HG03280 (cell line): ENCODE measurements around the gene FAM149B1.
"Not testable (repeated sequence)": the region's sequence is repeated elsewhere in the genome, so short reads cannot be mapped to it uniquely, and the experiment has no call there.

ENCODE experiments used
- ATAC-seq: cut with Tn5 transposase; IDR thresholded peaks from one replicate; pipeline ENCODE4 v1.9.1; 2021; ENCODE audit warnings: mild to moderate bottlenecking, moderate library complexity; ENCODE audit not compliant: unreplicated experiment

FAM149B1 gene

GRCh38 chr10:73229567-73229966 lies 61.6 kb downstream of the FAM149B1 start:
- ATAC-seq: no peak

- no peak for ATAC-seq
These were observed 65.0 kb downstream of the FAM149B1 start for GRCh38 chr10:73232887-73233286.

- no peak for ATAC-seq
These were observed 66.0 kb downstream of the FAM149B1 start for GRCh38 chr10:73233883-73234282.

- ATAC-seq: no peak
These were observed 66.8 kb downstream of the FAM149B1 start for GRCh38 chr10:73234695-73235094.

- no peak for ATAC-seq
These were observed 71.2 kb downstream of the FAM149B1 start for GRCh38 chr10:73238990-73239566.

- ATAC-seq: no peak
These were observed 72.0 kb downstream of the FAM149B1 start for GRCh38 chr10:73239908-73240307.

GRCh38 chr10:73244866-73245477 lies 77.1 kb downstream of the FAM149B1 start:
- no peak for ATAC-seq

GRCh38 chr10:73246322-73246645 lies 78.4 kb downstream of the FAM149B1 start:
- no peak for ATAC-seq

GRCh38 chr10:73246646-73247508 lies 79.0 kb downstream of the FAM149B1 start, which contains the start of gene DNAJC9:
DNAJC9 (minus strand) TSS chr10:73247255; CDS start chr10:73247189, 66 bp downstream.
- ATAC-seq: peak; percentile 81

GRCh38 chr10:73247509-73248258 lies 79.8 kb downstream of the FAM149B1 start:
- ATAC-seq: no peak

GRCh38 chr10:73248259-73248724 lies 80.4 kb downstream of the FAM149B1 start:
- ATAC-seq: no peak

- ATAC-seq: no peak
These were observed 83.9 kb downstream of the FAM149B1 start for GRCh38 chr10:73251683-73252444.

GRCh38 chr10:73252445-73253224 lies 84.7 kb downstream of the FAM149B1 start, which contains the start of gene MRPS16:
MRPS16 (minus strand) TSS chr10:73252644; CDS start chr10:73252482, 162 bp downstream.
- peak; percentile 80 for ATAC-seq

- no peak for ATAC-seq
These were observed 85.3 kb downstream of the FAM149B1 start for GRCh38 chr10:73253225-73253555.

GRCh38 chr10:73258612-73259011 lies 90.7 kb downstream of the FAM149B1 start:
- ATAC-seq: not testable (repeated sequence)

- no peak for ATAC-seq
These were observed 93.6 kb downstream of the FAM149B1 start for GRCh38 chr10:73261362-73261995.

- no peak for ATAC-seq
These were observed 94.3 kb downstream of the FAM149B1 start for GRCh38 chr10:73262105-73262730.

- no peak for ATAC-seq
These were observed 95.1 kb downstream of the FAM149B1 start for GRCh38 chr10:73262880-73263555.
